ENCODE measurements around the gene ZCCHC4.

Gene ZCCHC4

GRCh38 chr4:25356068-25356467, 43.5 kb downstream of the ZCCHC4 start:
- no peak for DNase-seq (ENCODE audit: low read depth)
- no peak overlapping the region for H3K4me3 ChIP-seq (ENCODE audit: low read length)
- no peak for TF ChIP-seq CTCF (IDR thresholded peaks at IDR 0.05; ENCODE audit: insufficient read depth, low read depth, low read length, missing control alignments)

DNA sequence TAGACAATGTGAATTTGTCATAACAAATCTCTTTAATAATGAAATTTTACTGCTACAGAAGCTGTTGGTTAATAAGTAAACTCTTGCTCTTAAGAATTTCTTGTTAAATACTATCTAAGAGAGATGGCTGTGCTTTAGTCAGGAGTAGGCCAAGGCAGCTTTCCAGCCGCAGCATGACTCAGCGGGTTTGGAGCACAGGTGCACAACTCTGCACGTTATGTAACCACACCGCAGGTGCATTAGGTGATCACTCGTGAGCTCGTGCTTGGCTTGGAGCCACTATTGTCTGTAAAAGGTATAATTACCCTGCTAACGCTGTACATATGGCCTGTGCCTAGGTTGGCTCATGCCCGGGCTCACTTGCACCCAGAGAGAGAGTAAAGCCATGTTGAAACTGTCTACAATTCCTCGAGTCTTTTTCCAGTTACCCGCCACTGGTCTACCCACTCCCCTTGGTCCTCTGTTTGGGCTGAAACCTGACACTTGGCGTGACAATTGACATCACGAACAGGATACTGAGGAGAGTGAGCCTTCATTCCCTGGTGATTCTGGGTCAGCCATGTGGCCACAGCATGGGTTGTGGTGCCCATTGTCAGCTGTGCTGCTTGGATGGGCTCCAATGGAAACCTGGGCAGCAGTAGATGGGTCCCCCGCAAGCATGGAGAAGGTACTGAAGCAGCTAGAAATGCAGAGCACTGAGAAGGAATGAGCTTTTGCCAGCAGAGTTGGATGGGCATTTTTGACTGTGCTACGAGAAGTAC, 46.1 kb downstream of the ZCCHC4 start:
- no peak overlapping the region for H3K4me3 ChIP-seq (ENCODE audit: low read length)
- no peak for TF ChIP-seq CTCF (IDR thresholded peaks at IDR 0.05; ENCODE audit: insufficient read depth, low read depth, low read length, missing control alignments)
- peak; percentile 72 for DNase-seq (ENCODE audit: low read depth)

- H3K4me3 ChIP-seq (ENCODE audit: low read length) = no peak overlapping the region
- TF ChIP-seq CTCF (IDR thresholded peaks at IDR 0.05; ENCODE audit: insufficient read depth, low read depth, low read length, missing control alignments) = no peak
- DNase-seq (ENCODE audit: low read depth) = no peak
These were observed 48.7 kb downstream of the ZCCHC4 start for GRCh38 chr4:25361253-25361652.

DNA sequence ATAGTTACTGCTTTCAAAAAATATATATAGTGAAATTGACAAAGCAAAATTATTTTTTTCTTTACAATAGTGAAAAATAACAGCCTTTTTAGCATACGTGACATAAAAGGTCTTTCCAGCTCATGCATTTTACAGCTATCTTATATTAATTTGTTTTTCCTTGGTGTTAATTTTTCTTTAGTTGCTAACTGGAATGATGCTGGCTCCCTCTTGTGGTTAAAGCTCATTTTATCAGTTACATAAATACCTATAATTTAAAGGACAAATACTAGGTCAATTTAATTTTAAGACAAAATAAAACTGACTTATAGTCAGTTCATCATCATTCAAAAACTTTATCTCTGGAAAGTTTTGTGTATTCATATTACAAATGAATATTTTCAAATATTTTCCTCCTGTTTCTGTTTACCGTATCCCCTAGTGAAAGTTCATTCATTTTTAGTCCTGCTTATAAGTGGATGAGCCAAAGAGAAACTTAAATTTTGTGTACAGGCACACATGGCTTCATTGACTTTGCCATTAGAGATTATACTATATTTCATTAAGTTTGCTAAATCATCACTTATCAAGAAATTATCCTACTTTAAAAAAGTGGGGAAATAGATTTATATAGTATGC, 54.5 kb downstream of the ZCCHC4 start:
- H3K4me3 ChIP-seq (ENCODE audit: low read length) = no peak overlapping the region
- peak; percentile 52 for TF ChIP-seq CTCF (IDR thresholded peaks at IDR 0.05; ENCODE audit: insufficient read depth, low read depth, low read length, missing control alignments)
- peak; percentile 63 for DNase-seq (ENCODE audit: low read depth)

GRCh38 chr4:25367877-25368276, 55.3 kb downstream of the ZCCHC4 start:
- TF ChIP-seq CTCF (IDR thresholded peaks at IDR 0.05; ENCODE audit: insufficient read depth, low read depth, low read length, missing control alignments) = no peak
- no peak overlapping the region for H3K4me3 ChIP-seq (ENCODE audit: low read length)
- DNase-seq (ENCODE audit: low read depth) = no peak

- TF ChIP-seq CTCF (IDR thresholded peaks at IDR 0.05; ENCODE audit: insufficient read depth, low read depth, low read length, missing control alignments) = no peak
- H3K4me3 ChIP-seq (ENCODE audit: low read length) = no peak overlapping the region
- no peak for DNase-seq (ENCODE audit: low read depth)
These were observed 55.7 kb downstream of the ZCCHC4 start for GRCh38 chr4:25368315-25368714.
